Rectal smooth muscle tissue (tissue), 1 donor: ENCODE data around the gene TBX18.

Experiments
- H3K27ac ChIP-seq: one replicate; pipeline ENCODE4 v1.7.0; 2013; ENCODE audit warnings: low read depth, low read length, inconsistent platforms
- H3K27me3 ChIP-seq: one replicate; pipeline ENCODE4 v1.7.0; 2013; ENCODE audit warnings: low read length; ENCODE audit not compliant: control insufficient read depth, insufficient read depth
- H3K36me3 ChIP-seq: one replicate; pipeline ENCODE4 v1.7.0; 2013; ENCODE audit warnings: low read length; ENCODE audit not compliant: control insufficient read depth, insufficient read depth
- H3K4me1 ChIP-seq: one replicate; pipeline ENCODE4 v1.7.0; 2013; ENCODE audit warnings: low read length; ENCODE audit not compliant: control insufficient read depth, insufficient read depth
- H3K4me3 ChIP-seq: one replicate; pipeline ENCODE4 v1.7.0; 2013; ENCODE audit warnings: low read length
- H3K9ac ChIP-seq: one replicate; pipeline ENCODE4 v1.7.0; 2013; ENCODE audit warnings: low read length

TBX18 gene

DNA sequence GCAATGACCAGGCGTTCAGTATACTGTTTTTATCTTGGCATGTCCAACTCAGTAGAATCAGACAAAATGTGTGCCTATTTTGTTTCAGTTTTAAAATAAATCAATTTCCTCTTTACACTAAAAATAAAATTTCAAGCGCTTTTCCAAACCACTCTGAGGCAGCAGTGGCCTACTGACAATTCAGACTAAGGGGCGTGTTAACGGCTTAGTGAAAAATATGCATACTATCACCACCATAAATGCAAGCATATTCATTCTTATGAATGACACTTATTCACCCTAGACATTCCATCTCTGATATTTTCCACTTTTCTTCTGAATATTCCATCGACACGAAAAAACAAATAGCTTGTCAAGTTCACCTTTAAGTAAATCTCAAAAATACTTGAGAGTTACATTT lies 7.5 kb downstream of the TBX18 start:
- H3K4me3 ChIP-seq = no peak overlapping the region
- H3K4me1 ChIP-seq = no peaks in the 10 kb centered on the region
- peaks cover 3% of the 10 kb centered on the region for H3K27me3 ChIP-seq
- no peak overlapping the region for H3K9ac ChIP-seq
- no peaks in the 10 kb centered on the region for H3K36me3 ChIP-seq
- H3K27ac ChIP-seq = no peak overlapping the region

DNA sequence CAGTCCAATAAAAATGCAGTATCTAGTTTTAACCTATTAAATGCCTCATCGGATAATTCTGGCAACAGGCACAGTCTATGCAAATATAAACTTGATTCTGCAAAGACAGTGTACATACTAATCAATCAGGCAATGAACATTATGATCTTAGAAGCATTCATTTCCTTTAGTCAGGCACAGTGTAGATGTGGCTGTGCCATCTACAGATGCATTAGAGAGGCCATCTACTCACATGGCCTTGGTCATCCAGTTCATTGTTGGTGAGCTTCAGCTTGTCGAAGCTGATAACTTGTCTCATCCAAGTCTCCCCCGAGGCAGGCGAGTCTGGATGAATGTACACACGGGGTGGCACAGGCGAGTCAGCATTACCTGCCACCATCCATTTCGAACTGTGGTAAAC lies 7.9 kb downstream of the TBX18 start:
- H3K9ac ChIP-seq = no peak overlapping the region
- no peaks in the 10 kb centered on the region for H3K4me1 ChIP-seq
- H3K27ac ChIP-seq = no peak overlapping the region
- no peak overlapping the region for H3K4me3 ChIP-seq
- H3K27me3 ChIP-seq = peaks cover 3% of the 10 kb centered on the region
- H3K36me3 ChIP-seq = no peaks in the 10 kb centered on the region

DNA sequence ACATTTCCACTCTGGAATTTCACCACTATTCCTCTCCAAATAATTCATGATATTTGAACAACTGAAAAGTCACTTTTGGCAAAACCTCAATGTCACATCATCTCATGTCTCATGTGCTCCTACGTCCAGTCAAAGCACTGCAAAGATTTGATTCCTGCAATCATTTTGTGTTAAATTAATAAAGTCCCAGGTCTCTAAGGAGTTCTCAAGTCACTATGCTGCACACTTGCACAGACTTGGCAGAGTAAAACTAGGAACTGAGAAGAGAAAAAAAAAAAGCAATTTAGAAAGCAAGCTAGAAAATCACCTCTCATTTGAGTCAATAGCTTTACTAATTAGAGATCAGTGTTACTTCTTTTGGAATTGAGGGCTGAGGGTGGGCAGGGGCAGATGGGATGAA lies 11.2 kb downstream of the TBX18 start:
- no peak overlapping the region for H3K27ac ChIP-seq
- no peaks in the 10 kb centered on the region for H3K27me3 ChIP-seq
- no peaks in the 10 kb centered on the region for H3K4me1 ChIP-seq
- no peak overlapping the region for H3K4me3 ChIP-seq
- H3K9ac ChIP-seq = no peak overlapping the region
- no peaks in the 10 kb centered on the region for H3K36me3 ChIP-seq

DNA sequence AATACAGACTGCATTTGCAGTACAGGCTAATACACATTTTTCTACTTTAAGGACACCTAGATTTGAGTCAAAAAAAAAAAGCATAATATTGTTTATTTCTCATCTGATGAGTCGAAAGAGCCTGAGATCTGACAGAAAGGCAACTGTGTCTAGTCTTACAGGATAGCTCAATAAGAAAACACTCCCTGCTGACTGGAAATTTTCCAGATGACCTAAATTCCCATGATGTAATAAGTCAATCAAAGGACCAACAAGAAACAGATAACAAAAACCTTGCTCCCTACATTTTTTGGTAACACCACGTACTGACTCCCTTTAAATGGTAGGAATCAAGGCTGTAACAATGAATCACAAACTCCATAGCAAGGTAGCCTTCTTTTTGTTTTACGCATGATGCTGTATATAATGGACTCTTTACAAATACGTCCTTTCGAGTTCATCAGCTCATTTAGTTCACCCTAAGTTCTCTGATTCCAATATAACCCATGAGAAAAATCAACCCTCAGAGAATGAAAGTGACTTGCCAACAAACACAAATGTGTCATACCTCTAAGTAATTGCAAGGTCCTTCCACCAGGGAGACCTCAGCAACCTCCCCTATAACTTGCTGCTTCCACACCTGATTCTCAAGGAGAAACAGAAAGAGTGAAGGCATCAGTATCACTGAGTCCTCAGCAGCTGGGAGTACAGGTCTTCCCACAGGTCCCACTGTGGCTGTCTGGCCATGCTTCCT lies 12.1 kb downstream of the TBX18 start:
- Histone ChIP-seq H3K9ac (no peak overlapping the region), H3K27ac (no peak overlapping the region), H3K27me3 (no peaks in the 10 kb centered on the region), H3K4me3 (no peak overlapping the region), H3K4me1 (no peaks in the 10 kb centered on the region), H3K36me3 (no peaks in the 10 kb centered on the region)

DNA sequence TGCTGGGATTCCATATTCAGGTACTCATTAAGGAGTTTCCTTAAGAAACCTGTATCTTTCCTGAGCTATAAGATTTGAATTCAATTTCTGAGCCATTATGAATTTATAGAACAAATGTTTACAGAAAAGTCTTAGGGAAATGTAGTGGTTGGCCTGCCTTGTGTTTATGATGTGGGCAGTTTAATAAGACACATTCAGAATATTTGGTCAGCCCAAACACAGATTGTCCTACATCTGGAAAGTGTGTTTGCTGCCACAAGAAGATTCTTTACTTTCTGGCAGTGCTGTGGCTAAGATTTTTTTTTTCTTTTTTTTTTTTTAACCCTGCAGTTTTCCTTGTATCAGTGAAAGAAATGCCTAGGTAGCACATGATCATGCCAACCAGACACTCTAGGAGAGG lies 15.2 kb downstream of the TBX18 start:
- H3K4me3 ChIP-seq = no peak overlapping the region
- H3K9ac ChIP-seq = no peak overlapping the region
- no peak overlapping the region for H3K27ac ChIP-seq
- no peaks in the 10 kb centered on the region for H3K4me1 ChIP-seq
- no peaks in the 10 kb centered on the region for H3K36me3 ChIP-seq
- H3K27me3 ChIP-seq = no peaks in the 10 kb centered on the region

DNA sequence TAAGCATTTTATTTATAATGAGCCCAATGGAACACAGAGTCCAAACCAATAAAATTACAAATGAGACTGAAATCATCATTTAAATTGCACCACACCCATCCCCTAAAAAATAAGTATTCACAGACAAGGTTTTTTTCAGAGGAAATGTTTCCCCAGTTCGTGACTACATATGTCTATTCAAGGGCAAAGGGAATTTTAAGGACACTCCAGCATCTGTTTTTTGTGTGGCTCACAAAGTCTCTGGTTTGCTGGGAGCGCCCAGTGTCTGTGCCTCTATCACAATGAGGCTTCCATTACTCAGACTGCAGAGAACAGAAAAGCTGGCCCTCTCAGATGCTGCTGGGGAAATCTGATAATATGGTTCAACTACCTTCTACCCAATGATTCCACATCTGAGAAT lies 16.0 kb downstream of the TBX18 start:
- no peak overlapping the region for H3K9ac ChIP-seq
- no peaks in the 10 kb centered on the region for H3K36me3 ChIP-seq
- no peak overlapping the region for H3K4me3 ChIP-seq
- H3K27me3 ChIP-seq = no peaks in the 10 kb centered on the region
- no peaks in the 10 kb centered on the region for H3K4me1 ChIP-seq
- H3K27ac ChIP-seq = no peak overlapping the region

DNA sequence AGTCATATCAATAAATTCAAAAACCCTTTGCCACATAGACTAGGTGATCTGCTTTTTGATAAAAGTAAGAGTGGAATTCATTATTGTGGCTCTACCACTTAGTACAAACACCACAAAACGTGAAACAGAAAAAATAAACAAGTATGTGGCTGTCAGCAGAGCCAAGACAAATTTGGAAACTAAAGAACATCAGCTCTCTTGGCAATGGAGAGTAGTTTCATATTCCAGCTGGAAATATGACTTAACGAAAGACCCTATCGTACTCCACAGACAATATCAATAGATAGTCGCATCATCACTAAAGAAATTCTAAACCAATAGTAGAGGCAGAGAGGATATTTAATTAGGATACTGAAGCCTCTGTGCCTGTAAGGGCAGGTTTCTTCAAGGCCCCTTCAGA lies 20.8 kb downstream of the TBX18 start:
- H3K27me3 ChIP-seq = no peaks in the 10 kb centered on the region
- H3K4me1 ChIP-seq = no peaks in the 10 kb centered on the region
- H3K9ac ChIP-seq = no peak overlapping the region
- no peaks in the 10 kb centered on the region for H3K36me3 ChIP-seq
- H3K4me3 ChIP-seq = no peak overlapping the region
- no peak overlapping the region for H3K27ac ChIP-seq

DNA sequence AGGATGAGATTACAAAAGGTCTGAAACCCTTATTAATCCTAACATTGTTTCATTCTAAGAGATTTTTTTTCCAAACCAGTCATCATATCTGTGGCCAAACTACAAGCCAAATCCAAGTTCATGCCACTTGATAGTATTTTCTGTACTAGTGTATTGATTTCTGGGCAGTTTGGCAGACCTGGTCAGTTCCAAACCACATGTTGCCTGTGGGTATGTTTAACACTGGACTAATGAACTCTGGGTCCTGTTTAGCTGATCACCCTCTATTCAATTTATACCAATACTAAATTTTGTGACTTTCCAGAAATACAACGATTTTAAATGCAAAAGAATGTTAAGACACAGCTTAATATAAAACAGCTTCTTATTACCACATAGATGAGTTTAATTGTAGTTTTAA lies 24.0 kb downstream of the TBX18 start:
- no peaks in the 10 kb centered on the region for H3K27me3 ChIP-seq
- H3K4me3 ChIP-seq = no peak overlapping the region
- H3K9ac ChIP-seq = no peak overlapping the region
- no peaks in the 10 kb centered on the region for H3K4me1 ChIP-seq
- no peaks in the 10 kb centered on the region for H3K36me3 ChIP-seq
- no peak overlapping the region for H3K27ac ChIP-seq

DNA sequence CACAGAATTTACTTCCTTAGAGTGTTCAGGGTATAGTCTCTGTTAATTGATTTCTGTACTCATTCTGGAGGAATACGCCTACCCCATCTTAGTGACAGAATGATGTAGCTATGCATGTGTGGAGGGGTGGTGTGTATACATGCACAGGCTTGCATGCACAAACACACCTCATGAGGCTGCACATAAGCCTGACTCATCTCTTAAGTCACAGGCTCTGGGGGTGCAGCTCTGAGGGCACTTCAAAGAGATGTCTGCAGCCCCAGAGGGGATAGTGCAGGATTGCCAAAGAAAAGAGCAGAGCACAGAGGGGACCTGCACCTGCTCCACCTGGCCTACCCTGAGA lies 24.6 kb downstream of the TBX18 start:
- Histone ChIP-seq H3K27ac (no peak overlapping the region), H3K27me3 (no peaks in the 10 kb centered on the region), H3K4me3 (no peak overlapping the region), H3K9ac (no peak overlapping the region), H3K4me1 (no peaks in the 10 kb centered on the region), H3K36me3 (no peaks in the 10 kb centered on the region)

DNA sequence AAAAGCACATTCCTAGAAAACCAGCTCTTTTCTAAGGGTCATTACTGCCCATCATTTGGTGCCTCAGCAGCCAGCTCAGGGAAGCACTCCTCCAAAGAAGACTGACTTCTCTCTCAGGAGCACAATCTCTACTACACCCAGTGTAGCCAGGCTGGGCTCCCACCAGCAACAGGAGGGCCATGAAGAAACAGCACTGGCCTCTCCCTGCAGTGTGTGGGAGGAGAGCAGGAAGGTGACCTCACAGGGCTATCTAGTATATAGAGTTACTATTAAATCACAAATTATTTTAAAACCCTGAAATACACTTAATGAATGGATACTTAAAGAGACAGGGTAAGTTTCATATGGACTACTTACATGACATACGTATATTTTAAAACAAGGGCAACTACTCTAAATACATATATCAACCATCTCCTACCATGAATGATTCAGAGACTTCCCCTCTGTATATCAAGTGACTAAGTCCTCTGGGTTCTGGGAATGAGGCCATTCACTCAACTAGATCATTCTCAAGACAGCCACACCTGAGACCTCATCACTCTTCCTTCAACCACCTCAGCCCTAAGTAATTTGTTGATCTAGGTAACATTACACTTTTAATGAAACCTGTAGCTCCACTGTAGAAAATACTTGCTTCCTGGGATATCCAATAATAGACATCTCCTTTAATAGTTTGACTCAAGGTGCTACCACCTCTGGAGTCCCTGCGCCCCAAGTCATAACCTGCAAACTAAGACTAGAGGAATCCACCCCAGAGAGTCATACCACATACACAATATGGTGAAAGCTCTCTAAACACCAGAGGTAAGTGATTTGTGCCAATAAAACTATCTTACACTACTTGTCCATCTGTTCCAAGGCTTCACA lies 25.2 kb downstream of the TBX18 start:
- Histone ChIP-seq H3K36me3 (no peaks in the 10 kb centered on the region), H3K4me3 (no peak overlapping the region), H3K27ac (no peak overlapping the region), H3K4me1 (no peaks in the 10 kb centered on the region), H3K27me3 (no peaks in the 10 kb centered on the region), H3K9ac (no peak overlapping the region)

DNA sequence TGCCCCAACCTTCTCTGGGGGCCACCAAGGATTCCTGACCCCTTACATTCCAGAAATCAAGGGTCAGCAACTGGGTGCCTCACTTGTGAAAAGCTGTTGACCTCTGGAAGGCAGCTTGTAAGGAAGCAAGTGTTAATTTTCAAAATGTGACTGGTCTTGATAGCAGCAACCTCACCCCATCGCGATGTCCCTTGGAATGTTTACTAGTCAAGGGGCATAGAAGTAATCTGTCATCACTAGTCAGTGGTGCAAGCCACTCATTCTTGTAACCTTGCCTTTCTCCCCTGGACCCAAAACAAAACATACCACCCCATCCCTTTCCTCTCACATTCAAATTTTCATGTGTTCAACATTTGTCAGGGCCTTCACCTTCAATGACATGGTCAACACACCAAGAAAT lies 30.5 kb downstream of the TBX18 start:
- Histone ChIP-seq H3K27ac (no peak overlapping the region), H3K9ac (no peak overlapping the region), H3K36me3 (no peaks in the 10 kb centered on the region), H3K4me1 (no peaks in the 10 kb centered on the region), H3K4me3 (no peak overlapping the region), H3K27me3 (no peaks in the 10 kb centered on the region)

DNA sequence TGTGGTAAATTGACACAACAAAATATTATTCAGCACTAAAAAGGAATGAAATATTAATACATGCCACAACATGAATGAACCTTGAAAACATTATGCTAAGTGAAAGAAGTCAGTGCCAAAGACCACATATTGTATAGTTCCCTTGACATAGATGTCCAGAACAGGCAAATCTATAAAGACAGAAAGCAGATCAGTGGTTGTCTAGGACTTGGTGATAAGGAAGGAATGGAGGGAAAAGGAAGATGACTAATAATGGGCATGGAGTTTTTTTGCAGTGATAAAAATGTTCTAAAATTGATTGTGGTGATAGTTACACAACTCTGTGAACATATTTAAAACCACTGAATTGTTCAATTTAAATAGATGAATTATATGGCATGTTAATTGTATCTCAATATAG lies 32.5 kb downstream of the TBX18 start:
- H3K9ac ChIP-seq = no peak overlapping the region
- no peak overlapping the region for H3K27ac ChIP-seq
- no peaks in the 10 kb centered on the region for H3K36me3 ChIP-seq
- H3K4me1 ChIP-seq = no peaks in the 10 kb centered on the region
- H3K27me3 ChIP-seq = no peaks in the 10 kb centered on the region
- no peak overlapping the region for H3K4me3 ChIP-seq

DNA sequence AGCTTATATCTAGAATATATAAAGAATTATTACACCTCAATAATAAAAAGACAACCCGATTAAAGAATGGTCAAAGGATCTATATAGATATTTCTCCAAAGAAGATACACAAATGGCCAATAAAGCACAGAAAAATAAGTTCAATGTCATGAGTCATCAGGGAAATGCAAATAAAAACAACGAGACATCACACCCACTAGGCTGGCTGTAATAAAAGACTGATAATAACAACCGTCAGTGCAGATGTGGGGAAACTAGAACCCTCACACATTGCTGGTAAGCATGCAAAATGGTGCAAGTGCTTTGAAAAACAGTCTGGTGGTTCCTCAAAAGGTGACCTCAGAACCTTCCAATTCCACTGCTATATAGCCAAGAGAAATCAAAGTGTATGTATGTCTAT lies 33.0 kb downstream of the TBX18 start:
- H3K4me3 ChIP-seq = no peak overlapping the region
- no peaks in the 10 kb centered on the region for H3K36me3 ChIP-seq
- H3K27ac ChIP-seq = no peak overlapping the region
- no peaks in the 10 kb centered on the region for H3K4me1 ChIP-seq
- H3K27me3 ChIP-seq = no peaks in the 10 kb centered on the region
- no peak overlapping the region for H3K9ac ChIP-seq
